Endothelial cell of umbilical vein (primary cell): ENCODE results near the gene GINS3.

Source experiments
- CTCF ChIP-seq, 2 donors: IDR thresholded peaks; 1 replicate in 1 of 2; 2 replicates in 1 of 2; pipeline ENCODE4 v1.5.1; 2011; ENCODE audit warnings: low read length in 2 of 2, mild to moderate bottlenecking in 2 of 2, moderate library complexity in 2 of 2, control low read depth in 1 of 2, inconsistent platforms in 1 of 2, low read depth in 1 of 2; ENCODE audit not compliant: insufficient read depth in 1 of 2; ENCODE audit errors: extremely low read depth in 1 of 2
- MAX ChIP-seq: IDR thresholded peaks from 2 replicates; pipeline ENCODE4 v1.6.1; 2011; ENCODE audit not compliant: insufficient read depth, insufficient read length

GRCh38 chr16:58389724-58390123 lies 2.5 kb upstream of the GINS3 start:
- no peak for TF ChIP-seq MAX
- TF ChIP-seq CTCF (IDR thresholded peaks at IDR 0.05; ENCODE audit: extremely low read depth in 1 of 2, insufficient read depth in 1 of 2, low read depth in 1 of 2, low read length in 2 of 2) = no peak
